ENCODE results near the gene CYB5B. TPM values are rescaled to one million over a fixed set of nuclear protein-coding genes. Genes with fewer than 3 reads are reported as not detected.
"Not testable (repeated sequence)": the region's sequence is repeated elsewhere in the genome, so short reads cannot be mapped to it uniquely, and the experiment has no call there.

CYB5B gene
- total RNA-seq, 1 donor from 2014 or later = 52.8 TPM

DNA sequence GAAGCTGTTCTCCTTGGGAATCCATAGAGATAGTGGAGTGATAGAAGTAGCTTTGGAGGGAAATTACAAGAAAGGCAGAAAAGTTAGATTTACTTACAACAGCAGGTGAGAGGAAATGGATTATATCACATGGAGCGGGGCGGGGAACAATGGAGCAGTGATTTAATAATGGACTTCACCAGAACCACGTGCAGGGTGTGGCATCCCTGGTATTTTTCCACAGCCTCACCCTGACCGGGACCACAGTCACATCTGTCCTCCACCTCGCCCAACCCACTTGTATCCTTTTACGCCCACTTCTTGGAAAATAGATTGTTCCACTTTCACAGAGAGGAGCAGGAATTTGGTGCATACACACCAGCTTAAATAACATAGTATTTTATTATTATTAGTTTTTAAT, 15.9 kb upstream of the CYB5B start:
- DNase-seq (ENCODE audit: low read depth in 2 of 2) = peak in 1 of 2 donors; percentile 68

GRCh38 chr16:69410219-69410990, 14.0 kb upstream of the CYB5B start:
- DNase-seq (ENCODE audit: low read depth in 2 of 2) = peak; percentile 76 to 92

DNA sequence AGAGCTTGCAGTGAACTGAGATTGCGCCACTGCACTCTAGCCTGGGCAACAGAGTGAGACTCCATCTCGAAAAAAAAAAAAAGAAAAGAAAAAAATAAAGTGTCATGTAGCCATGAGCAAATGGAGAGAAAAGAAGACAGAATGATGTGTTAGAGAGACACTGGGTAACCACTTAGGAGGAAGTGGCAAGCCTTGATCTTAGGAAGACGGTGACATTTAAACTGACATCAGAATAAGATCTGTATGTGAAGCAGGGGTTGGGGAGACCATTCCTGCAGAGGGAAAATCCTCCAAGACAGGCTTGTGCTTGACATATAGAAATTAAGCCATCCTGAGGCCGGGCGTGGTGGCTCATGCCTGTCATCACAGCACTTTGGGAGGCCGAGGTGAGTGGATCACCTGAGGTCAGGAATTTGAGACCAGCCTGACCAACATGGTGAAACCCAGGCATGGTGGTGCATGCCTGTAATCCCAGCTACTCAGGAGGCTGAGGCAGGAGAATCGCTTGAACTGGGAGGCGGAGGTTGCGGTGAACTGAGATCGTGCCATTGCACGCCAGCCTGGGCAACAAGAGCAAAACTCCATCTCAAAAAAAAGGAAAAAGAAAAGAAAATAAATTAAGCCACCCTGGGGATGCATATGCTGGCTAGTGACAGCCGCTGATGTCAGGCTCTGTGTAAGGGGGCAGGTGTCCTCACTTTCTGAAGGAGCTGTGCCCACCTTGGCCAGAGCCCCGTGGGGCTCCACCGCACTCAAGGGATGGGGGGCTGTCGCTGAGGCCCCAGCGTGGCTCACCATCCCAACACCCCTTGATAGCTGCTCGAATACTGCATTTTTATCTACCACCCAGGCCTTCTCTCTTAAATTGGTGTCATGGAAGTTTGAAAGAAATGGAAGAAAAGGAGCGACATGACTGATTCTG, 13.1 kb upstream of the CYB5B start:
- no peak for DNase-seq (ENCODE audit: low read depth in 2 of 2)

GRCh38 chr16:69412287-69412686, 12.1 kb upstream of the CYB5B start:
- peak; percentile 48 to 56 for DNase-seq (ENCODE audit: low read depth in 2 of 2)

GRCh38 chr16:69413045-69413664, 11.3 kb upstream of the CYB5B start:
- no peak for DNase-seq (ENCODE audit: low read depth in 2 of 2)

GRCh38 chr16:69417520-69418199, 6.8 kb upstream of the CYB5B start:
- DNase-seq (ENCODE audit: low read depth in 2 of 2) = peak in 1 of 2 donors; percentile 60

DNA sequence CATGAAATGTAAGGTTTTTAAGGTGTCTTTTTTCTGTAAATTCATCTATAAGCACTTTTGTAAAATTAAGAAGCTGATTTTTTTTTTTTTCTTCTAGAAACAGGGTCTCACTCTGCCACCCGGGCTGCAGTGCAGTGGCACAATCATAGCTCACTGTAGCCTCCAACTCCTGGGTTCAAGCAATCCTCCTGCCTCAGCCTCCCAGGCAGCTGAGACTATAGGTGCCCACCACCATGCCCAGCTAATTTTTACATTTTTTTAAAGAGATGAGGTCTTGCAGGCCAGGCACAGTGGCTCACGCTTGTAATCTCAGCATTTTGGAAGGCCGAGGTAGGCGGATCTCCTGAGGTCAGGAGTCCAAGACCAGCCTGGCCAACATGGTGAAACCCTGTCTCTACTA, 4.5 kb upstream of the CYB5B start:
- DNase-seq (ENCODE audit: low read depth in 2 of 2) = no peak

DNA sequence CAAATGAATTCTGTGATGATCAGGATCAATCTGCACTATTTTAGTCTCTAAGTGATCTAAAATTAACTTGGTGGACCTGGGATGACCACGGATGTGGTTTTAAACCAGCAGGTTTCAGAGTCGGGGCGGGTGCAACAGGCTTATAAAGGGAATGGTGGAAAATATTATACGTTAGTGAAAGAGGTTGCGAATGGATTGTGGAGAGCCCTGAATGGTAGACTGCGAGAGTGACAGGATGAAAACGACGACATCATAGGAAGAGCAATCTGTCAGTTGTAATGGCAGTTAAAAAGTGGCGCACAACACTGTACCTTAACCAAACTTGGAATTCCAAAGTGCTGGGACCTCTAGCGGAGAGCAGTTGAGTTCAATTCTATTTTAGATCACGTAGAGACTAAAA, 1.2 kb upstream of the CYB5B start:
- DNase-seq (ENCODE audit: low read depth in 2 of 2) = no peak

GRCh38 chr16:69424935-69425784, 741 bp downstream of the CYB5B start:
- no peak for DNase-seq (ENCODE audit: low read depth in 2 of 2)

DNA sequence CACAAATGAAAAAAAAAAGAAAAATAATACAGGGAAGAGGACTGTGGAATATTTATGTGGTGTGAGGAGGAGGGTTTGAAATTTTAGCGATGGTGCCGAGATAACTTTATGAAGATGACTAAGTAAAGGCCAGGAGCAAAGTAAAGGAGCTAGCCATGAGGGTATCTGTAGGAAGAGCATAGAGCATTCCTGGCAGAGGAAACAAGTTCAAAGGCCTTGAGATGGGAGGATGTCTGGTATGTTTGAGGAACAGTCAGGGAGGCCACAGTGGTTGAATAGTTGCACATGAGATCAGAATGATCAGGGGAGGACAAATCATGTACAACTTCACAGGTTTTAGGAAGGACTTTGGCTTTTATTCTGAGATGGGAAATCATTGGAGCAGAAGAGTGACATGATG, 4.2 kb downstream of the CYB5B start:
- DNase-seq (ENCODE audit: low read depth in 2 of 2) = no peak

DNA sequence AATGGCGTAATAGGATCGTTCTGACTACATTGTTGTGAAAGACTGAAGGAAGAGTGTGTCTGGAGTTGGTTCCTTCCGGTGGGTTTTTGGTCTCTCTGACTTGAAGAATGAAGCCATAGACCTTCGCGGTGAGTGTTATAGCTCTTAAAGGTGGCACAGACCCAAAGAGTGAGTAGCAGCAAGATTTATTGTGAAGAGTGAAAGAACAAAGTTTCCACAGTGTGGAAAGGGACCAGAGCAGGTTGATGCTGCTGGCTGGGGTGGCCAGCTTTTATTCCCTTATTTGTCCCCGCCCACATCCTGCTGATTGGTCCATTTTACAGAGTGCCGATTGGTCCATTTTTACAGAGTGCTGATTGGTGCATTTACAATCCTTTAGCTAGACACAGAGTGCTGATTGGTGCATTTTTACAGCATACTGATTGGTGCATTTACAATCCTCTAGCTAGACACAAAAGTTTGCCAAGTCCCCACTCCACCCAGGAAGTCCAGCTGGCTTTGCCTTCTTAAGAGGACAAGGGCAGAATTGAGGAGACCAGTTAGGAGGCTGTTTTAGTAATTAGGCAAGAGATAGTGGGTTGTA, 4.7 kb downstream of the CYB5B start:
- not testable (repeated sequence) for DNase-seq (ENCODE audit: low read depth in 2 of 2)

GRCh38 chr16:69431948-69432468, 7.6 kb downstream of the CYB5B start:
- DNase-seq (ENCODE audit: low read depth in 2 of 2) = no peak

GRCh38 chr16:69434066-69434465, 9.6 kb downstream of the CYB5B start:
- peak in 1 of 2 donors; percentile 58 for DNase-seq (ENCODE audit: low read depth in 2 of 2)

DNA sequence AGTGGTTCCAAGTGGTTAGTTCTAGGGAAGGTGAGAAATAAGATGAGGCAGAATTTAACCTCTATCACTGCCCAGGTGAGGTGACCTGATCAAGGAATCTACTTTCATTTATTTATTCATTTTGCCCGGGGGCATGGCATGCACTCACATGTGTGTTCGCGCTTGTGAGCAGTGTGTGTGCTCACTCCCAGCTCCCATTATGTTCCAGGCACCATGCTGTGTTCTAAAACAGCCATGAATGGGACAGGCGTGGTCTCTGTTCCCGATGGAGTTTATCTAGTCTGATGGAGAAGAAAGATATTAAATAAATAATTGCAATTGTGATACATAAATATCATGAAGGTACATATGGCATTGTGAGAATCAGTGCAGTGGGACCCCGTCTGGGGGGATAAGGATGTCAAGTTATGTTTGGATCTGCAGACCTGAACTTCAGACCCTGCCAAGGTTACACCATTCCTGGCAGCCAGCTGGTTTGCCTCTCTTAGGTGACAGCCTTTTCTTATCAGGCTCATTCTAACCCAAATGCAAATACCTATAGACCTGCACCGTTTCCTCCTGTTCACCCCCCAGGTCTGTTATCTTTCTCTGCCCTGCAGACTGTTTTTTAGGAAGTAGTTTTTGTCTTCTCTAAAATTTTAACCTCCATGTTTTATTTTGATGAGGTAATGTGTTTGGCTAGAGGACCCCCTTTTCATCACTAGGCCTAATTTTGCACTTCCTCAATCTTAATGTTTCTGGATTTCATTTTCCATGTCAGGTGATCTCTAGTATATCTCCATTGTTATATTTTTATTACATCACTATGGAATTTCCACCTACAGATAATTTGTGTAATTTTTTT, 11.8 kb downstream of the CYB5B start:
- DNase-seq (ENCODE audit: low read depth in 2 of 2) = peak; percentile 17 to 36

GRCh38 chr16:69436896-69437295, 12.5 kb downstream of the CYB5B start:
- DNase-seq (ENCODE audit: low read depth in 2 of 2) = peak; percentile 9 to 54

DNA sequence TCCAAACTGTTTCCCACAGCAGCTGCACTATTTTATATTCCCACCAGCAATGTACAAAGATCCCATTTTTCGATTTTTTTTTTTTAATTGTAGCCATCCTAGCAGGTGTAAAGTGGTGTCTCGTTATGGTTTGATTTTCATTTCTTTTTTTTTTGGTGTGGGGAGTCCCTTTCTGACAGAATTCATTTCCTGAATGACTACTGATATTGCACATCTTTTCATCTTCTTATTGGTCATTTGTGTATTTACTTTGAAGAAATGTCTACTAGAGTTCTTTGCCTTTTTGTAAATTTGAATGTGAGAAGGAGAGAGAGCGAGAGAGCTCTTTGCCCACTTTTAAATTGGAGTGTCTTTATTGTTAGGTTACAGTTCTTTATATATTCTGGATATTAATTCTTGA, 14.0 kb downstream of the CYB5B start:
- DNase-seq (ENCODE audit: low read depth in 2 of 2) = no peak

DNA sequence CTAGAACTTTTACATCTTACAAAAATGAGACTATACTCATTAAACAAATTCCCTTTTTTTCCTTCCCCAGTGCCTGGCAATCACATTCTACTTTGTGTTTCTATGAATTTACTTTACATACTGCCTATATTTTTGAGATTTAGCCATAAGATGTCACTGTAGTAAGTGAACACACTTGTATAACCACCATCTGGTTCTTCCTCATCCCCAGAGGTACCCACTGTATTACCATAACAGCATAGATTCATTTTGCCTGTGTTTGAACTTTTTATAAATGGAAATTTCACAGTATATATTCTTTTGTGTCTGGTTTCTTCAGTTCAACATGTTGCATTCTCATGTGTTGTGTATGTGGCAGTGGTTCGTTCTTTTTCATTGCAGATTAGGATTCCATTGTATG, 15.8 kb downstream of the CYB5B start:
- no peak for DNase-seq (ENCODE audit: low read depth in 2 of 2)

DNA sequence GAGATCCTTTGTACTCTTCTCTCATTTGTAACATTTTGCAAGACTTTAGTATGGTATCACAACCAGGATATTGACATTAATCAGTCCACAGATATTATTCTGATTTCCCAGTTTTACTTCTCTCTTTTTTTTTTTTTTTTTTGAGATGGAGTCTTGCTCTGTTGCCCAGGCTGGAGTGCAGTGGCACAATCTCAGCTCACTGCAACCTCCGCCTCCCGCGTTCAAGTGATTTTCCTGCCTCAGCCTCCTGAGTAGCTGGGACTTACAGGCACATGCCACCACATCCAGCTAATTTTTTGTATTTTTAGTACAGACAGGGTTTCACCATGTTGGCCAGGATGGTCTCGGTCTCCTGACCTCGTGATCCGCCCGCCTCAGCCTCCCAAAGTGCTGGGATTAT, 16.6 kb downstream of the CYB5B start:
- not testable (repeated sequence) for DNase-seq (ENCODE audit: low read depth in 2 of 2)

All from lung microvascular endothelial cell (primary cell).